Measurements from ENCODE around the gene CHD2.
"Not testable (repeated sequence)": the region's sequence is repeated elsewhere in the genome, so short reads cannot be mapped to it uniquely, and the experiment has no call there.

The CHD2 gene

GRCh38 chr15:93035953-93036810, 136.1 kb downstream of the CHD2 start:
- no peak for DNase-seq (ENCODE audit: low read depth)

- no peak for DNase-seq (ENCODE audit: low read depth)
Observed at GRCh38 chr15:93036951-93037819, 137.1 kb downstream of the CHD2 start.

- no peak for DNase-seq (ENCODE audit: low read depth)
Observed at GRCh38 chr15:93037820-93038705, 137.9 kb downstream of the CHD2 start.

- not testable (repeated sequence) for DNase-seq (ENCODE audit: low read depth)
Observed at GRCh38 chr15:93039562-93040287, 139.6 kb downstream of the CHD2 start.

GRCh38 chr15:93040288-93041158, 140.4 kb downstream of the CHD2 start:
- no peak for DNase-seq (ENCODE audit: low read depth)

- DNase-seq (ENCODE audit: low read depth): no peak
Observed at GRCh38 chr15:93041159-93041547, 141.0 kb downstream of the CHD2 start.

GRCh38 chr15:93042211-93042610, 142.1 kb downstream of the CHD2 start:
- DNase-seq (ENCODE audit: low read depth): no peak

GRCh38 chr15:93042691-93043378, 142.7 kb downstream of the CHD2 start:
- DNase-seq (ENCODE audit: low read depth): no peak

- no peak for DNase-seq (ENCODE audit: low read depth)
Observed at GRCh38 chr15:93043621-93044300, 143.6 kb downstream of the CHD2 start.

GRCh38 chr15:93044301-93045190, 144.4 kb downstream of the CHD2 start:
- DNase-seq (ENCODE audit: low read depth): no peak

- no peak for DNase-seq (ENCODE audit: low read depth)
Observed at GRCh38 chr15:93045191-93045785, 145.2 kb downstream of the CHD2 start.

GRCh38 chr15:93046120-93046519, 146.0 kb downstream of the CHD2 start:
- DNase-seq (ENCODE audit: low read depth): no peak

GRCh38 chr15:93046721-93047120, 146.6 kb downstream of the CHD2 start:
- no peak for DNase-seq (ENCODE audit: low read depth)

GRCh38 chr15:93047621-93048425, 147.7 kb downstream of the CHD2 start:
- DNase-seq (ENCODE audit: low read depth): no peak

- DNase-seq (ENCODE audit: low read depth): no peak
Observed at GRCh38 chr15:93048426-93048721, 148.2 kb downstream of the CHD2 start.

- no peak for DNase-seq (ENCODE audit: low read depth)
Observed at GRCh38 chr15:93048759-93049161, 148.6 kb downstream of the CHD2 start.

- DNase-seq (ENCODE audit: low read depth): no peak
Observed at GRCh38 chr15:93049233-93049632, 149.1 kb downstream of the CHD2 start.
